ENCODE data around the gene GEMIN5. TPM values are rescaled to one million over a fixed set of nuclear protein-coding genes. Genes with fewer than 3 reads are reported as not detected.

Gene GEMIN5
- total RNA-seq, 6 experiments from 2014 or later, result 16.5 to 22.5 (median 17.6) TPM

DNA sequence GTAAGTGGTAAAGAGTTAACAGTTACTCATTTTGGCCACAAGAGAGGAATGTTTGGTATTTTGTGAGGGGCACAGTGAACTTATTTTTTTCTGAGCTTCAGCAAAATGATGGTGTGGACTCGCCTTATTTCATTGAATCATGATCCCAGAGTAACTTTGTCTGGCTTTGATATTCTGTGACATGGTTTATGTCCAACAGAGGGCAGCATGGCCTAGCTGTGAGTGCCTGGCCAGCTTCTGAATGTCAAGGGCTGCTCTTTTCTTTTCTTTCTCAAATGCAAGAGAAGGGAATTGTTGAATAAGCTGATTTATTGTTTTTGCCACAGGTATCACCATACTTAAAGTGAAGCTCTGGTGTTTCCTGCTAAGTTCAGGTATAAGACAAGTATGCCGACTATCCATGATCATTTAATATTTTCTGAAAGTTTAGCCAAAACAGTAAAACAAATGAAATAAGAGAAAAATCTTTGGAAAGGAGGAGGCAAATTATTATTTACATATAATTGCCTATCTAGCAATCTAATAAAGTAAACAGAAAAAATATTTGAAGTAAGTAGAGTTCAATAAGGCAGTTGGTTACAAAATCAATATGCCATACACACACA is 34.6 kb upstream of the GEMIN5 start:
- Mint-ChIP-seq H3K36me3 (ENCODE audit: low read depth) (peaks cover 10% of the 10 kb centered on the region), H3K4me3 (no peak overlapping the region), H3K9me3 (no peaks in the 10 kb centered on the region), H3K4me1 (ENCODE audit: low read depth) (peaks cover 12% of the 10 kb centered on the region), H3K27me3 (ENCODE audit: insufficient read depth) (peaks cover 2% of the 10 kb centered on the region; the same call in 1 of the 2 replicates), H3K27ac (no peak overlapping the region)
- TF ChIP-seq, protein P1, sequence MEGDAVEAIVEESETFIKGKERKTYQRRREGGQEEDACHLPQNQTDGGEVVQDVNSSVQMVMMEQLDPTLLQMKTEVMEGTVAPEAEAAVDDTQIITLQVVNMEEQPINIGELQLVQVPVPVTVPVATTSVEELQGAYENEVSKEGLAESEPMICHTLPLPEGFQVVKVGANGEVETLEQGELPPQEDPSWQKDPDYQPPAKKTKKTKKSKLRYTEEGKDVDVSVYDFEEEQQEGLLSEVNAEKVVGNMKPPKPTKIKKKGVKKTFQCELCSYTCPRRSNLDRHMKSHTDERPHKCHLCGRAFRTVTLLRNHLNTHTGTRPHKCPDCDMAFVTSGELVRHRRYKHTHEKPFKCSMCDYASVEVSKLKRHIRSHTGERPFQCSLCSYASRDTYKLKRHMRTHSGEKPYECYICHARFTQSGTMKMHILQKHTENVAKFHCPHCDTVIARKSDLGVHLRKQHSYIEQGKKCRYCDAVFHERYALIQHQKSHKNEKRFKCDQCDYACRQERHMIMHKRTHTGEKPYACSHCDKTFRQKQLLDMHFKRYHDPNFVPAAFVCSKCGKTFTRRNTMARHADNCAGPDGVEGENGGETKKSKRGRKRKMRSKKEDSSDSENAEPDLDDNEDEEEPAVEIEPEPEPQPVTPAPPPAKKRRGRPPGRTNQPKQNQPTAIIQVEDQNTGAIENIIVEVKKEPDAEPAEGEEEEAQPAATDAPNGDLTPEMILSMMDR (IDR thresholded peaks at IDR 0.05), result peak; percentile 86
- DNase-seq, result peak; percentile 45

DNA sequence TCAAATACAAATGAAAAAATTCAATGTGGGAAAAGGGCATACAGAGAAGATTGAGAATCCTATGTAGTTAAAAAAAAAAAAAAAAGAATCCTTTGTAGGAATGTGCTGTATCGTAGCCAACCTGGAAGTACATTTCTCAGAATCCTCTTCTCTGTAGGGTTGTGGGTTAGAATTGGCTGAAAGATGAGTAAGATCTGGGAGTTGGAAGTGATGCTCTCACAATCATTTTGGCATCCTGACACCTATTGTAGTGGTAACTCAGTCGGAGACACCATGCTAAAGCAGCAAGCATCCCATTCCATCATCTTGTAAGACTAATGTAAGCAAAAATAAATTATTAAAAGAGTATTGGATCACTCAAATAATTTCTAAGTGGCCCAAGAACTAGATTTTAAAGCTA is 33.5 kb upstream of the GEMIN5 start:
- TF ChIP-seq, protein P1 (IDR thresholded peaks at IDR 0.05), result no peak
- peaks cover 10% of the 10 kb centered on the region for H3K36me3 Mint-ChIP-seq (ENCODE audit: low read depth)
- H3K4me1 Mint-ChIP-seq (ENCODE audit: low read depth), result peaks cover 9% of the 10 kb centered on the region
- no peak for DNase-seq
- H3K9me3 Mint-ChIP-seq, result no peaks in the 10 kb centered on the region
- H3K4me3 Mint-ChIP-seq, result no peak overlapping the region
- H3K27ac Mint-ChIP-seq, result no peak overlapping the region; the same call in 1 of the 2 replicates
- H3K27me3 Mint-ChIP-seq (ENCODE audit: insufficient read depth), result no peaks in the 10 kb centered on the region; the same call in 1 of the 2 replicates

DNA sequence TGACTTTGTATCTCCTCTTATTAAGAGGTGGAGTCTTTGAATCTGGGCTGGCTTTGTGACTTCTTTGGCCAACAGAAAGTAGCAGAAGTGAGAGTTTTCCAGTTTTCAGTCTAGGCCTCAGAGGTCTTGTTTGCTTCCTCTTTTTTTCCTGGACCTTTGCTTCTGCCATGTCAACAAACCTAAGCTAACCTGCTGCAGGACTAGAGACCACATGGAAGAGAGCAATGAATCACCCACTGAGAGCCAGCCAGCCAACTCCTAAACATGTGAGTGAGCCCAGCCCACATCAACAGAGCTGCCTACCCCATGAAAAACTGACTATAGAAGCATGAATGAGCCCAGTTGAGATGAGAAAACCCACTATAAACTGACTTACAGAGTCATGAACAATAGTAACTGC is 32.7 kb upstream of the GEMIN5 start:
- Mint-ChIP-seq H3K27me3 (ENCODE audit: insufficient read depth) (no peaks in the 10 kb centered on the region; the same call in 1 of the 2 replicates), H3K4me3 (no peak overlapping the region), H3K9me3 (no peaks in the 10 kb centered on the region), H3K36me3 (ENCODE audit: low read depth) (peaks cover 3% of the 10 kb centered on the region), H3K27ac (no peak overlapping the region), H3K4me1 (ENCODE audit: low read depth) (peaks cover 17% of the 10 kb centered on the region)
- TF ChIP-seq, protein P1 (IDR thresholded peaks at IDR 0.05), result no peak
- peak; percentile 14 for DNase-seq

DNA sequence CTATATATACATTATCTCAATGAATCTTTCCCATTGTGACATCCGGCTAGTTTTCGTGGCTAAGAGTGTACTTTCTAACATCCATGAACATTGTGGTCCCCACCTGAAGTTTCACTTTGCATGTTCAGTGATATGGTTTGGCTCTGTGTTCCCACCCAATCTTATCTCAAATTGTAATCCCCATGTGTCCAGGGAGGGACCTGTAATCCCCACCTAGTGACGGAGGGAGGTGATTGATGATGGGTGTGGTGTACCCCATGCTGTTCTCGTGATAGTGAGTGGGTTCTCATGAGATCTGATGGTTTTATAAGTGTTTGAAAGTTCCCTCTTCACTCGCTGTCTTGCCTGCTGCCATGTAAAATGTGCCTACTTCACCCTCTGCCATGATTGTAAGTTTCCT is 30.9 kb upstream of the GEMIN5 start:
- Mint-ChIP-seq H3K4me1 (ENCODE audit: low read depth) (peaks cover 17% of the 10 kb centered on the region), H3K4me3 (no peak overlapping the region), H3K36me3 (ENCODE audit: low read depth) (peaks cover 1% of the 10 kb centered on the region; the same call in 1 of the 2 replicates), H3K27me3 (ENCODE audit: insufficient read depth) (no peaks in the 10 kb centered on the region), H3K9me3 (no peaks in the 10 kb centered on the region), H3K27ac (no peak overlapping the region)
- no peak for DNase-seq
- TF ChIP-seq, protein P1 (IDR thresholded peaks at IDR 0.05), result no peak

DNA sequence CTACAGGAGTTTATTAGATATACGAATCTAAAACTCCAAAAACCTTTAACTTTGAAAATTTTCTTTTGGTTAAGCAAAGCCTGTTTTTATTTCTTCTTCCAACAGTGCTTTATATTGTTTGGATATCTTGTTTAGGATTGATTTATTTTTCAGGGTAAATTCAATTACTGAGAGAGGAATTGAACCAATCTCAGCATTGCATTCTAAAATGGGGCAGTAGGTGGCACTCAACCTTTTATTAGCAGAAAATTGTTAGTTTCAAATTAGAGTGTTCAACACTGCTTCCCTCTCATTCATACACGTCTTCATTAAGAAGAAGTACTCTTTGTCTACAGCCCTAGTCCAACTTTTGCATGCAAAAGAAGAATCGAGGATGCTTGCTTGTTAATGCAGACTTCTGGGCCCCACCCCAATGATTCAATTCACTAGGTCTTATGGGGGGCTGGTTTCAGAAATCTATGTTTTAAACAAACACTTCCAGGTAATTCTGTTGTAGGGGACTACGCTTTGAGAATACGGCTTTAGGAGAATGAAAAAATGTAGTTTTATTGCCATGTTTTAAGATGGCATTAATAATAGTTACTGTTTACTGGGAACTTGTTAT is 29.5 kb upstream of the GEMIN5 start:
- Mint-ChIP-seq H3K4me1 (ENCODE audit: low read depth) (peaks cover 20% of the 10 kb centered on the region), H3K36me3 (ENCODE audit: low read depth) (peaks cover 9% of the 10 kb centered on the region), H3K27me3 (ENCODE audit: insufficient read depth) (peaks cover 1% of the 10 kb centered on the region; the same call in 1 of the 2 replicates), H3K4me3 (no peak overlapping the region), H3K9me3 (no peaks in the 10 kb centered on the region), H3K27ac (no peak overlapping the region)
- TF ChIP-seq, protein P1 (IDR thresholded peaks at IDR 0.05), result peak; percentile 77
- peak; percentile 18 for DNase-seq
